ENCODE measurements around the gene SPDEF.

SPDEF gene

DNA sequence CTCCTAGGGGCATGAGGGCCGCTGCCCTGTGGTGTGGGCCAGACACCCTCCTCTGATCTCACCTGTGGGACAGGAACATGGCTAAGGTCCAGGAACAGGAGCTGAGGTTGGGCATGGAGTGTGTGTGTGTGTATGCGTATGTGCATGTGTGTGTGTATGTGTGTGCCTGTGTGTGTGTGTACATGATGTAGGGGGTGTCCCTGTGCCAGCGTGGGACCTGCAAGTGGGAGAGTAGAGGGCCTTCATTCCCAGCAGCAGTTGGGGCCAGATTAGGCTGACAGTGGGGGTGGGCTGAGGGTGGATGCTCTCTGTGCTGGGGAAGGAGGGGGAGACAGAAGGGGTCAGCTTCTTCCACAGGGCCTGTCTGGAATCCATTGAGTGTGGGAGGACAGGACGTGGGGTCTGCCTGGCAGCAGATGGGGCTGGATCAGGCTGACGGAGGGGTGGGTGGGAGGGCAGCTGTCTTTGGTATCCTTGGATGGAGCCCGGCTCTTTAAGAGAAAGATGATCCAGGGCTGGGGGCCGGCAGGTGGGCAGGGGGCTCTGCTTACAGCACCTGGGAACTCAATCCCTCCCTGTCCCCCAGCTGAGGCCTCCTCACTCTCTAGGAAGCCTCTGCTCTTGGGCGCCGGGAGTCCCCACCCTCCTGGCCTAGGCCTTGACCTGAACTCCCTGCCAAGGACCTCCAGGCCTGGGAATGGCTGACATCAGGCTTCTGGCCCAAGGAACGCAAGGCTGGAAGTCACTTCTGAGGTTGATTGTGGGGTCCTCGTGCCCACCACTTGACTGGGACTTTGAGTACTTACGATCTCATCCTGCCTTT, 44.0 kb downstream of the SPDEF start:
- no peak for DNase-seq

DNA sequence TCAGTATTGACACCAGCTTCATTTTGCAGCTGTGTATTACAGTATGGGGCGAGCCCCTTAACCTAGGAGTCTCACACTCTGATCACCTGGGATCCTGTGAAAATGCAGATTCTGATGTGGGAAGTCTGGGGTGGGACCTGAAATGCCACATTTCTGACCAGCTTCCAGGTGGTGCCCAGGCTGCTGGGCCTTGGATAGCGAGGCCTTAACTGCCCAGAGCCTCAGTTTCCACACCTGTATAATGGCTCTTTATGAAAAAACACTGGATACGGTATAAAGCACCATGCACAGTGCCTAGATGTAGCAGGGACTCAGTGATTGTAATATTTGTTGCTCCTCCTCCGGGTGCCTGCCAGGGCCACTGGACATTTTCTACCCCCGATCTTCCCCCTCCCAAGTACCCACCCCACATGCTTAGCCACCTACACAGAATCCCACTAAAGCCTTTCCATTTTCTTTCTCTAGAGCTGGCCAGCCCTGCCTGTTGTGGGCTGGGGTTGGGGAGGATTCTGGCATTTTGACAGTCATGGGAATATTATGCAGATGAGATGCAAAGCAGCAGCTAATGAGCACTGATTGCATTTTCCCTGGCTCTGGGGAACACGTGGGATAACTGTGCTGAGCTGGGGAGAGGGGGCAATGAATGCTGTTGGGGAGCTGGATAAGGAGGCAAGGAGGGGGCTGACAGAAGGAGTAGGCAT, 44.8 kb downstream of the SPDEF start:
- no peak for DNase-seq

DNA sequence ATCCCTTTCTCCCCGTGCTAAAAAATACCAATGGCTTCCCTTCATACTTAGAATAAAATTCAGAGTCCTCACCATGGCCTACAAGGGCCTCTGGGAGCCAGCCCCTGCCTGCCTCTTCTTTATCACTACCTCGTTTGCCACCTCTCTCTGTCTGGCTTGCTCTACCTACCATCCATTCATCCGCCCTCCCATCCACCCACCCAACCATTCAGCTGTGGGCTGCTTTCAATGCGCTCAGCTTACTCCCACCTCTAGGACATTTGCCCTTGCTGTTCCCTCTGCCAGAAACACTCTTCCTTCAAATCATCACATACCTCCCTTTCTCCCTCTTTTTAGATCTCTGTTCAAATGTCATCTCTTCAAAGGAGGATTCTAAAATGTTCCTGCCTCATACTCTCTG, 45.8 kb downstream of the SPDEF start:
- DNase-seq, result no peak

DNA sequence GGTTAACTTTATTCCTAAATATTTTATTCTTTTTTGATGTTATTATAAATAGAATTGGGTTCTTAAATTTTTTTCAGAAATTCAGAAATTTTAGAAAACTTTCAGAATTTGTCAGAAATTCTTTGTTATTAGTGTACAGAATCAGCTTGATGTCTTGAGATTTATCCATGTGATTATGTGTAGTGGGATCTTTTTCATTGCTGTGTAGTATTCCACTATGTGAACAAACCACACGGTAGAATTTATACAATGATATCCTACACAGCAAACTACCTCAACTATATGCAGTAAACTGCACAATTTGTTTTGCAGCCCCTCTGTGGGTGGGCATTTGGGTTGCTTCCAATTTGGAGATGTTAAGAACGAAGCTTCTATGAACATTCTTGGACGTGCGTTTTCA, 46.3 kb downstream of the SPDEF start:
- DNase-seq, result no peak

DNA sequence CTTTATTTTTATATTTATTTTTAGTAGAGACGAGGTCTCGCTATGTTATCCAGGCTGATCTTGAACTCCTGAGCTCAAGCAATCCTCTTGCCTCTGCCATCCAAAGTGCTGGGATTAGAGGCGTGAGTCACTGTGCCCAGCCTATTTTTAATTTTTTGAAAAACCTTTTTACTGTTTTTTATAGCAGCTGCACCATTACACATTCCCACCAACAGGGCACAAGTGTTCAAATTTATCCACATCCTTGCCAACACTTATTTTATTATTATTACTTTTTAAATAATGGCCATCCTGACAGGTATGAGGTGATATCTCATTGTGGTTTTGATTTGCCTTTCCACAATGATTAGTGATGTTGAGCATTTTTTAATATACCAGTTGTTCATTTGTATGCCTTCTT, 47.7 kb downstream of the SPDEF start:
- DNase-seq, result no peak

DNA sequence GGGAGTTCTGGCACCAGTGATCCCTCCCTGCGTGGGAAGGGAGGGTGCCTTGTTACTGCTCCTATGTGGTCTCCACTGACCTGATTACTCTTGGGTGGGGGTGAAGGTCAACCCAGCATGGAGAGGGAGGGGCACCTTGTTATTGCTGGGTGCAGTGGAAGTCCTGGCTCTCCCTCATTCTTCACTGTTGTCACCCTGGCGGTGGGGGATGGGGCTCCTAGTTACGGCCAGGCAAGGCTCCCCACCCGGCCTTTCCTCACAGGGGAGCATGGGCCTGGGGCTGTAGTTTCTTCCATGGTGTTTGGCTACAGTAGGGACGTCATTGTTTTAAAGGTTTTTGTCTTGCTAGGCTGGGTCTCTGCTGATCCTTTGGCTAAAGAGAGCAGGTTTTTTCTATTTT, 49.4 kb downstream of the SPDEF start:
- DNase-seq, result no peak

DNA sequence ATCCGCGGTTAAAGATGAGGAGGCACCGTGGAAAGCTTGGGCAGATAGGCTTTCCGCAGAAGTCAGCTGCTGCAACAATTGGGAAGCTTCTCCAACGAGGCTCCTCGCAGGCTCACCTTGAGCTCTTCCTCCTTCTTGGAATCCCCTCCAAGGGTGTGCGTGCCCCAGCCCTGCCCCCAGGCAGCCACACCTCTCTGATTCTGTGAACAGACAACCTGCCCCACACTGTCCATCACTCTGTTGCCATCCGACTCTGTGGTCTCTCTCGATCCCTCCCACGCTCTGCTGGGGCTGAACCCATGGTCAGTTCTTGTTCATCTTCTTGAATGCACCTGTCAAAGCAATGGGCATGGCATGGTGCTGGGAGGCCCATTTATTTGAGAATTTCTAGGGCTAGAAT, 58.7 kb downstream of the SPDEF start:
- DNase-seq, result no peak

DNA sequence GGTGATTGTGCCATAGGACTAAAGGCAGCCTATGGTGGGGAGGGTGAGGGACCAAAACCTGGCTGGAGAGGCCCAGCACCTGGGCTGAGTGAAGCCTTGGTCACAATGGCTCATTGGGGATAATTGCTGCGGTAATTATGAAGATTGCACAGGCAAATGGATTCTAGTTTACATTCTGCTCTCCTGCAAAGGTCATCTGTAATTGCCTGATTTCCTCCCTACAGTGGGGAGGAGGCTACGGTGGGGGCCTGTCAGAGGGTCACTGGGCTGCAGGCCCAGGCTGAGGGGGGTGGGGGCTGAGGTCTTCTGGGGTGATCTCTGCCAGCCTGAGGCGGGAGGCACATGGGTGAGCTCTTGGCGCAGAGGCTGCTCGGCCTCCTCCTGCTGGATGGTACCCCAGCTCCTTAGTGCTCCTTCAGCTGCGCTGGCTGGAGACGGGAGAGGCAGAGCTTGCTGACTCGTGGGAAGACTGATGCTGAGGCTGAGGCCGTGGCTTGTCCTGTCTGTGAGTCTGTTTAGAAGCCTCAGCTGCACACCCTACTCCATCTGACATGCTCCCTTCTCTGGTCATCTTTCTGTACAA, 59.9 kb downstream of the SPDEF start:
- DNase-seq, result no peak

DNA sequence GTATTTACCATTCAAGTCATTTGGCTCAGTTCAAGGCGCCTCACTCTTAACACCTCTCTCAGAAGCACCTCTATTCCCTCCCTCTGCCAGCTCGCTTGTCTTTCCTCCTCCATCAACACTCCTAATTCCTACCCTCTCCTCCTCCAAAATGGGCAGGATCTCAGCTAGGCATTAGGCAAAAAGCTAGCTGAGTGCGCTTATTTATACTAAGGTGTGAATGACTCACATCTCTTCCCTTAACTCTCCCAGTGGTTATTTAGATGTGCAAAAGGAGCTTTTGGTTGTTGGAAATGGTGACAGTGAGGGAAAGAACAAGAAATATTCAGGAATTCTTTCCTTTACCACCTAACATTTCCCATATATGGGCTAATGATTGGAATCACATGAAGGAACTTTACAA, 61.2 kb downstream of the SPDEF start:
- no peak for DNase-seq

DNA sequence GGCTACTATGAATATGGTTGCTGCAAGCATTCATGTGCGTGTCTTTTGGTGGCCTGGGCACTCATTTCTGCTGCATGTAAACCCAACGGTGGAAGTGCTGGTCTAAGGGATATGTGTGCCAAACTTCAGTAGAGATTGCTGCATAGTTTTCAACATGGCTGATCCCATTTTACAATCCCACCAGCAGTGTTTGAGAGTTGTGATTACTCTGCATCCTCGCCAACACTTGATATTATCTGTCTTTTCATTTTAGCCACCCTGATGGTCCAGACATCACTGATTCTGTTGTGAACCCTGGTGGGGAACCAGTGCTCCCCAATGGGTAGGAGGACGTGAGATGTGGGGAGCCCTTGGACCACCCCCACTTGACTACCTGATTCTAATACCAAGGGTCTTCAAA, 62.8 kb downstream of the SPDEF start:
- DNase-seq, result no peak

DNA sequence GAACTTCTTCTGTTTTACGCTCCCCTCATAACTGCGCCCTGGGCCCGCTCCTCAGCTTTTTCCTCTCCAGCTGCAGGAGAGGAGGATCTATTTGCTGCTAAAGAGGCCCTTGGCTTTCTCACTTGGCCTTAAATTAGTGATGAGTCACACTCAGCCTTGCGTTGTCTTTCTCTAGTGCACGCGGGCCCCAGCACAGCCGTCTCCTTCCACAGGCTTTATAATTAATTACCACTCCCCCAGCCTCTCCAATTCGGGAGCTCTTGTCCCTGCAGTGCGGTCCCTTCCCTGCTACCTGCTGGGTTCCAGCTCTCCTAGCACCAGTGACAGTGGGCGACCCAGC, 65.1 kb downstream of the SPDEF start:
- DNase-seq, result no peak

DNA sequence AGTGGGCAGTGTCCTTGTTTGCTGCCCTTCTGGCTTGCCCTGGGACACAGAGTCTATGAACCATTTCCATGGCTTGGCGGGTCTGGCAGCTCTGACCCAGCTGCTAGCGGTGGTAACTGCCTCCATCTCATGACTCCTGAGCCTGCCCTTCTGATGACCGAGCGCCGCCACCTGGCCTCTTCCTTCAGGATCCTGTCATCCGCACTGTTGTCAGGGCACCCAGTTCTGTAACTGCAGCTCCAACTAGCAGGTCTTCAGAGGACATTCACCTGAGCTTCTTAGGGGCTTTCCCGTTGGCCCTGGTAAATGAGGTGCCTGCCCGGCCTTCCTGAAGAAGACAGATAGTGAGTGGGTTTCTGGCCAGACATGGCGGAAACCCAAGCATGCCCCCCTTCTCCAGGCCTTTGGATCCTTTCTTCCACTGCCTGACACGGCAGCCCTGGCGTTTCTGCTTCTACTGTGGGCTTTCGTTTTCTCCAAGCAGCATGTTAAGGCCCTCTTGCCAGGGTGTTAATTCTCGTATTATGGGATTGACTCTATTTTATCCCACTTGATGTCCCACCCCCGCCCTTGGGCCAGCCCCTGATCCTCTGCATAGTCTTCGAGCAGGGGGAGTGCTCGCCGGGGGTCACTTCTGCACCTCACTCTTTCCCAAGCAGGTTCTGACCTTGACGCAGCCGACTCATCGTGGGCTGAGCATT, 65.6 kb downstream of the SPDEF start:
- no peak for DNase-seq

DNA sequence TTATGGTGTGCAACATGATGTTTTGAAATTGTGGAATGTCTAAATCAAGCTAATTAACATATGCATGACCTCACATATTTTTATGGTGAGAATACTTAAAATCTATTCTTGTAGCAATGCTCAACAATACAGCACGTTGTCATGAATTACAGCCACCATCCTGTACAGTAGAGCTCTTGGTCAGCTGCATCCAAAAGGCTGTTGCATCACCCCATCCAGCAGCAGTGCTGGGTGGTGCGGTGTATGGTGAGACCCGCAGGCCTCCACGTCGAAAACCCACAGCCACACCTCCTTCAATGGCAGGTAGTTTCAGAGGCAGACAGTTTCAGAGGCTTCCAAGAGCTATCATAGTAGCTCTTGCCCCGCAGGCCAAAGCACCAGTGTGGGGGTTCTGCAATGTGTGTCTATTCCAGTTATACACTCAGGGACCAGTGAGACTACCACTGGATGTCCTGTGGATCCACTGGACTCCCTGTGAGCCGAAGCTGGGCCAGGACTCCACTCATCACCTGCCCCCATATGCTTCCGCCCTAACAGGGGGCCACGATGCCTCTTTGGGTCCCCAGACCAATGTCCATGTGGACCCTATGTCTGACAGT, 66.8 kb downstream of the SPDEF start:
- no peak for DNase-seq
